OCI-LY7 (cell line): ENCODE data around the gene CA12. TPM values are rescaled to one million over a fixed set of nuclear protein-coding genes. Genes with fewer than 3 reads are reported as not detected.

ENCODE experiments used
- BruUV-seq: library from RNA; stranded (reverse); fragments of 400-500 nt; replicated peaks from 2 replicates; lab custom pipeline; 2021; lab: Mats Ljungman, UMichigan
- CTCF ChIA-PET: fragments of 300-600 bp; sonication (Branson Sonifier 250); formaldehyde crosslinking; loops from one replicate; lab custom pipeline; 2022; ENCODE audit warnings: antibody characterized with exemption; ENCODE audit not compliant: unreplicated experiment; lab: Charles Lee
- POLR2A ChIA-PET: fragments of 300-600 bp; sonication (Branson Sonifier 250); formaldehyde crosslinking; loops from one replicate; lab custom pipeline; 2022; ENCODE audit warnings: antibody characterized with exemption; lab: Charles Lee
- DNase-seq: peaks from one replicate; pipeline ENCODE4 v3.0.0-alpha.2; 2015; ENCODE audit warnings: low spot score
- H2AFZ ChIP-seq: fragments of 200-600 bp; sonication (generic), shearing (Covaris generic); 2 replicates; pipeline ENCODE4 v1.6.1; 2014; ENCODE audit warnings: mild to moderate bottlenecking, antibody characterized with exemption, low read length, moderate library complexity
- H3K27ac ChIP-seq: fragments of 200-600 bp; sonication (generic); 2 replicates; pipeline ENCODE4 v1.5.1; 2014; ENCODE audit warnings: mixed run types, low read depth, mild to moderate bottlenecking, moderate library complexity, low read length, inconsistent platforms; ENCODE audit not compliant: poor library complexity, severe bottlenecking
- H3K36me3 ChIP-seq: fragments of 200-600 bp; sonication (generic); 2 replicates; pipeline ENCODE4 v1.6.1; 2014; ENCODE audit warnings: mild to moderate bottlenecking, antibody characterized with exemption, low read length, moderate library complexity, mixed read lengths; ENCODE audit not compliant: insufficient read depth
- H3K4me1 ChIP-seq: fragments of 200-600 bp; sonication (generic); 2 replicates; pipeline ENCODE4 v1.5.1; 2014; ENCODE audit warnings: mild to moderate bottlenecking, low read length; ENCODE audit not compliant: insufficient read depth, poor library complexity, severe bottlenecking
- H3K4me2 ChIP-seq: fragments of 200-600 bp; sonication (generic); 2 replicates; pipeline ENCODE4 v1.6.1; 2014; ENCODE audit warnings: mild to moderate bottlenecking, low read length
- H3K4me3 ChIP-seq: fragments of 200-600 bp; sonication (generic); 2 replicates; pipeline ENCODE4 v1.5.1; 2014; ENCODE audit warnings: mild to moderate bottlenecking, low read depth, low read length; ENCODE audit not compliant: poor library complexity, severe bottlenecking
- H3K79me2 ChIP-seq: fragments of 200-600 bp; sonication (generic); 2 replicates; pipeline ENCODE4 v1.6.1; 2016; ENCODE audit warnings: low read depth, mild to moderate bottlenecking, low read length, moderate library complexity, mixed read lengths; ENCODE audit not compliant: insufficient read depth
- H3K9me2 ChIP-seq: fragments of 200-600 bp; sonication (generic); 2 replicates; pipeline ENCODE4 v1.6.1; 2016; ENCODE audit warnings: mild to moderate bottlenecking, low read length, mixed read lengths; ENCODE audit not compliant: insufficient read depth
- H3K9me3 ChIP-seq: fragments of 200-600 bp; sonication (generic); 2 replicates; pipeline ENCODE4 v1.6.1; 2014; ENCODE audit warnings: mild to moderate bottlenecking, mixed run types, low read length, mixed read lengths
- H4K20me1 ChIP-seq: fragments of 200-600 bp; sonication (generic); 2 replicates; pipeline ENCODE4 v1.6.1; 2014; ENCODE audit warnings: mild to moderate bottlenecking, antibody characterized with exemption, low read length, moderate library complexity, mixed read lengths; ENCODE audit not compliant: insufficient read depth
- CTCF ChIP-seq: fragments of 200-600 bp; sonication (generic); conservative IDR thresholded peaks from 2 replicates; pipeline ENCODE4 v1.5.1; 2014; ENCODE audit warnings: mild to moderate bottlenecking, antibody characterized with exemption, low read length, moderate library complexity, mixed read lengths
- EZH2phosphoT487 ChIP-seq: fragments of 200-600 bp; sonication (generic); IDR thresholded peaks from 2 replicates; pipeline ENCODE4 v1.6.1; 2018; ENCODE audit warnings: low read depth, borderline replicate concordance, mild to moderate bottlenecking, mixed run types, antibody characterized with exemption, low read length, moderate library complexity, mixed read lengths
- intact Hi-C: fragments of 100-400 bp; cut with micrococcal nuclease; formaldehyde crosslinking; loops from one replicate; pipeline ENCODE4 v1.10.0; 2022; ENCODE audit not compliant: unreplicated experiment
- total RNA-seq, 2 experiments: library from RNA; depleted of rRNA in 1 of 2; stranded (reverse); fragments of >200 nt in 1 of 2; shearing (Covaris generic) in 1 of 2; gene quantifications; 2 replicates each; pipeline ENCODE4 v1.2.3, GENCODE V29; 2014 to 2022

The CA12 gene
- total RNA-seq, 2 experiments from 2014 or later, result not detected

GRCh38 chr15:63351170-63351569, 30.5 kb downstream of the CA12 start:
- no peaks in the 10 kb centered on the region for H3K4me1 ChIP-seq
- intact Hi-C loops, result no loop called here
- no peak for DNase-seq
- no TSS peak for BruUV-seq
- no peaks in the 10 kb centered on the region for H3K79me2 ChIP-seq
- no peak overlapping the region for H2AFZ ChIP-seq
- no peaks in the 10 kb centered on the region for H3K36me3 ChIP-seq
- no peaks in the 10 kb centered on the region for H3K9me3 ChIP-seq
- ChIA-PET POLR2A (no interaction called here), CTCF (no interaction called here)
- no peak overlapping the region for H3K4me2 ChIP-seq
- no peaks in the 10 kb centered on the region for H4K20me1 ChIP-seq
- H3K27ac ChIP-seq, result no peak overlapping the region
- H3K4me3 ChIP-seq, result no peak overlapping the region
- H3K9me2 ChIP-seq, result no peaks in the 10 kb centered on the region
- TF ChIP-seq EZH2phosphoT487 (no peak), CTCF (no peak)

- no peak overlapping the region for H3K4me3 ChIP-seq
- no TSS peak for BruUV-seq
- H3K4me1 ChIP-seq, result no peaks in the 10 kb centered on the region
- H4K20me1 ChIP-seq, result no peaks in the 10 kb centered on the region
- no peaks in the 10 kb centered on the region for H3K36me3 ChIP-seq
- H3K9me3 ChIP-seq, result no peaks in the 10 kb centered on the region
- no peak for TF ChIP-seq EZH2phosphoT487
- no peak for TF ChIP-seq CTCF
- no peak for DNase-seq
- intact Hi-C loops, result no loop called here
- ChIA-PET POLR2A (no interaction called here), CTCF (interaction anchor here (0.7 kb wide), 1 partner anchor 250 kb away, joined by 3 read pairs; no protein-coding TSS in a partner anchor)
- no peak overlapping the region for H3K4me2 ChIP-seq
- H2AFZ ChIP-seq, result no peak overlapping the region
- H3K9me2 ChIP-seq, result no peaks in the 10 kb centered on the region
- no peaks in the 10 kb centered on the region for H3K79me2 ChIP-seq
- no peak overlapping the region for H3K27ac ChIP-seq
Observed at GRCh38 chr15:63350178-63350621, 31.4 kb downstream of the CA12 start.

GRCh38 chr15:63349621-63350020, 32.0 kb downstream of the CA12 start:
- intact Hi-C loops, result no loop called here
- POLR2A ChIA-PET, result no interaction called here
- H3K4me2 ChIP-seq, result no peak overlapping the region
- no TSS peak for BruUV-seq
- H3K4me3 ChIP-seq, result no peak overlapping the region
- no peak overlapping the region for H3K27ac ChIP-seq
- H3K4me1 ChIP-seq, result no peaks in the 10 kb centered on the region
- CTCF ChIA-PET, result interaction anchor here (0.7 kb wide), 1 partner anchor 250 kb away, joined by 3 read pairs; no protein-coding TSS in a partner anchor
- no peaks in the 10 kb centered on the region for H3K36me3 ChIP-seq
- no peak for DNase-seq
- no peaks in the 10 kb centered on the region for H4K20me1 ChIP-seq
- H3K9me2 ChIP-seq, result no peaks in the 10 kb centered on the region
- H2AFZ ChIP-seq, result no peak overlapping the region
- H3K79me2 ChIP-seq, result no peaks in the 10 kb centered on the region
- no peaks in the 10 kb centered on the region for H3K9me3 ChIP-seq
- TF ChIP-seq CTCF (no peak), EZH2phosphoT487 (no peak)
